SU-DHL-6 (cell line): ENCODE measurements around the gene RGS6.

Experiments used
- H2AFZ ChIP-seq: fragments of 200-600 bp; sonication (generic); 2 replicates; pipeline ENCODE4 v1.6.1; 2014; ENCODE audit warnings: low read depth, mild to moderate bottlenecking, moderate library complexity, mixed read lengths, antibody characterized with exemption, low read length; ENCODE audit not compliant: severe bottlenecking
- H3F3A ChIP-seq: fragments of 200-600 bp; shearing (Covaris generic); 2 replicates; pipeline ENCODE4 v1.6.0; 2016; ENCODE audit warnings: antibody characterized with exemption, mild to moderate bottlenecking; ENCODE audit not compliant: insufficient read depth
- H3K27ac ChIP-seq: fragments of 200-600 bp; sonication (generic); 2 replicates; pipeline ENCODE4 v1.5.1; 2016; ENCODE audit warnings: low read depth, mild to moderate bottlenecking, low read length, moderate library complexity, mixed read lengths
- H3K27me3 ChIP-seq: fragments of 200-600 bp; sonication (generic), shearing (Covaris generic); 2 replicates; pipeline ENCODE4 v1.6.0; 2014; ENCODE audit warnings: mild to moderate bottlenecking, low read length
- H3K36me3 ChIP-seq: fragments of 200-600 bp; sonication (generic); 2 replicates; pipeline ENCODE4 v1.6.1; 2014; ENCODE audit warnings: mild to moderate bottlenecking, low read length, mixed read lengths
- H3K4me2 ChIP-seq: fragments of 300-600, 200-600 bp; shearing (Covaris generic), sonication (generic); 2 replicates; pipeline ENCODE4 v1.6.0; 2014; ENCODE audit warnings: low read length, low read depth, mild to moderate bottlenecking; ENCODE audit not compliant: poor library complexity, severe bottlenecking
- H3K4me3 ChIP-seq: fragments of 200-600 bp; sonication (generic); 2 replicates; pipeline ENCODE4 v1.5.1; 2014; ENCODE audit warnings: antibody characterized with exemption, low read length, mild to moderate bottlenecking, mixed read lengths; ENCODE audit not compliant: insufficient read depth, poor library complexity, severe bottlenecking
- H3K79me2 ChIP-seq: fragments of 200-600 bp; sonication (generic); 2 replicates; pipeline ENCODE4 v1.6.1; 2014; ENCODE audit warnings: mild to moderate bottlenecking, low read length, moderate library complexity; ENCODE audit not compliant: insufficient read depth
- H3K9ac ChIP-seq: fragments of 200-600 bp; sonication (generic); 2 replicates; pipeline ENCODE4 v1.7.0; 2014; ENCODE audit warnings: mild to moderate bottlenecking, low read length
- H3K9me2 ChIP-seq: fragments of 200-600 bp; sonication (generic); replicated peaks from 2 replicates; pipeline ENCODE4 v1.6.1; 2014; ENCODE audit warnings: low read length; ENCODE audit not compliant: insufficient read depth
- H3K9me3 ChIP-seq: fragments of 200-600 bp; sonication (generic); 2 replicates; pipeline ENCODE4 v1.6.1; 2014; ENCODE audit warnings: low read length, mixed read lengths; ENCODE audit not compliant: insufficient read depth
- H4K20me1 ChIP-seq: fragments of 200-600 bp; sonication (generic); 2 replicates; pipeline ENCODE4 v1.6.1; 2014; ENCODE audit warnings: low read depth, mild to moderate bottlenecking, antibody characterized with exemption, low read length, moderate library complexity, mixed read lengths
- CTCF ChIP-seq: fragments of 200-600 bp; sonication (generic); IDR thresholded peaks from one replicate; pipeline ENCODE4 v1.5.1; 2017; ENCODE audit warnings: antibody characterized with exemption, mild to moderate bottlenecking, low read length, moderate library complexity; ENCODE audit not compliant: insufficient read depth, poor library complexity, severe bottlenecking
- EZH2phosphoT487 ChIP-seq: fragments of 200-600 bp; sonication (generic), shearing (Covaris generic); conservative IDR thresholded peaks from 2 replicates; pipeline ENCODE4 v1.6.1; 2018; ENCODE audit warnings: mild to moderate bottlenecking, antibody characterized with exemption, low read length, moderate library complexity, mixed read lengths

The RGS6 gene

GRCh38 chr14:72111911-72112310, 179.7 kb downstream of the RGS6 start:
- Histone ChIP-seq H3K27me3 (no peaks in the 10 kb centered on the region), H3K9me2 (no peaks in the 10 kb centered on the region), H3K9me3 (no peaks in the 10 kb centered on the region), H3K79me2 (no peaks in the 10 kb centered on the region), H3K9ac (no peak overlapping the region), H3K36me3 (no peaks in the 10 kb centered on the region), H4K20me1 (no peaks in the 10 kb centered on the region), H3K4me2 (no peak overlapping the region), H3F3A (no peaks in the 10 kb centered on the region), H3K27ac (no peak overlapping the region), H2AFZ (no peak overlapping the region), H3K4me3 (no peak overlapping the region)
- no peak for TF ChIP-seq CTCF
- TF ChIP-seq EZH2phosphoT487 = no peak

- Histone ChIP-seq H3K9me2 (no peaks in the 10 kb centered on the region), H3K27ac (no peak overlapping the region), H2AFZ (no peak overlapping the region), H3K4me3 (no peak overlapping the region), H3K27me3 (no peaks in the 10 kb centered on the region), H3K36me3 (no peaks in the 10 kb centered on the region), H4K20me1 (no peaks in the 10 kb centered on the region), H3K9me3 (no peaks in the 10 kb centered on the region), H3K79me2 (no peaks in the 10 kb centered on the region), H3K4me2 (no peak overlapping the region), H3K9ac (no peak overlapping the region), H3F3A (no peaks in the 10 kb centered on the region)
- no peak for TF ChIP-seq CTCF
- no peak for TF ChIP-seq EZH2phosphoT487
Observed at GRCh38 chr14:72118841-72119240, 186.6 kb downstream of the RGS6 start.

GRCh38 chr14:72120315-72120714, 188.1 kb downstream of the RGS6 start:
- no peak overlapping the region for H3K27ac ChIP-seq
- no peaks in the 10 kb centered on the region for H3K27me3 ChIP-seq
- no peaks in the 10 kb centered on the region for H3K9me2 ChIP-seq
- no peaks in the 10 kb centered on the region for H3K9me3 ChIP-seq
- H3K4me3 ChIP-seq = no peak overlapping the region
- H3K4me2 ChIP-seq = no peak overlapping the region
- no peak overlapping the region for H2AFZ ChIP-seq
- H4K20me1 ChIP-seq = no peaks in the 10 kb centered on the region
- no peaks in the 10 kb centered on the region for H3K36me3 ChIP-seq
- TF ChIP-seq EZH2phosphoT487 (no peak), CTCF (no peak)
- H3F3A ChIP-seq = no peaks in the 10 kb centered on the region
- no peak overlapping the region for H3K9ac ChIP-seq
- no peaks in the 10 kb centered on the region for H3K79me2 ChIP-seq
